Urothelium cell line (cell line): ENCODE results near the gene LSG1.
A peak's percentile ranks its signal among the peaks of the same experiment; 100 is the strongest.

Experiments
- DNase-seq: peaks from one replicate; pipeline ENCODE4 v3.0.0; 2011; ENCODE audit warnings: low spot score, mixed read lengths
- FAIRE-seq: peaks from 2 replicates; lab custom pipeline; 2011; peaks lifted over from hg19 to GRCh38; lab: Jason Lieb, UNC

LSG1 gene

DNA sequence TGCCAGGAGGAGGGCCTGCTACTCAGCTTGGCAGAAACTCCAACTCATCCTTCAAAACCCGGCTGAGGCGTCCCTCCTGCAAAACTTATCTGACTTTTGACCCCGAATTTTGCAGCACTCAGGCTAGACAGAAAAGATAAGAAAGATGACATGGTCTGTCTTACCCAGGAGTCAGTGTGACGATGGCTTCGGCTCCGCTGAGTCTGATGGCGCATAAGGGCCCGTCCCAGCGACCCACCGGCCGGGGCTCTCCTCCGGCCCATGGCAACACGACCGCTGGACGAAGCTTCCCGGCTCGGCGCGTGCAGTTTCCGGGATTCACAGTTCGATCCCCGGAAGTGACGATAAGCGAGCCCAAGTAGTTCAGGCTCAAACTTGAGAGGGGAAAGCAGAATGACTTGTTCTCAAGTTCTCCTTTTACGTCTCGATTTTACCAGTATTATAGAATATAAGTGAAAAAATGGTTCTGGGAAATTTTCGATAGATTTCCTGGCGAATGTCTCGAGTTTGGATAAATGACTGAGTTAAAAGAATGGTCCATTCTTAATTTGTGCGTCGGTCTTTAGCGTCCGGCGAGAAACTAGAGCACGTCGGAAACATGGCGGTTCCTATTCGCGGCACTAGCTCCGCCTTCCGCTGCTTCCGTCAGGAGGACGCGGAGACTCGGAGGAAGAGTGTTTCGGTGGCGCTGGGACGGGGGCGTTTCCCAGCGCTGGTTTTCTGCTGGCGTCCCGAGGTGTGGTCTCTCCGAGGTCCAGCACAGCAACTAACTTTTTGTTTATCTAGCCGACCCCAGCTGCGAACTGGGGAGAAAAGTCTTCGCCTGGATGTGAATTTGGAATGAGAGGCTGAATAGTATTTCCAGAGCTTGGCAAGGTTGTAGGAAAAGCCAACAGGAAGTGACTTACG is at the start of gene LSG1:
LSG1 (minus strand) TSS at position 292 of the 909 bp plus-strand sequence; CDS start at position 263, 29 bp downstream.
- DNase-seq (peak; percentile 92), FAIRE-seq (peak; percentile 56)

DNA sequence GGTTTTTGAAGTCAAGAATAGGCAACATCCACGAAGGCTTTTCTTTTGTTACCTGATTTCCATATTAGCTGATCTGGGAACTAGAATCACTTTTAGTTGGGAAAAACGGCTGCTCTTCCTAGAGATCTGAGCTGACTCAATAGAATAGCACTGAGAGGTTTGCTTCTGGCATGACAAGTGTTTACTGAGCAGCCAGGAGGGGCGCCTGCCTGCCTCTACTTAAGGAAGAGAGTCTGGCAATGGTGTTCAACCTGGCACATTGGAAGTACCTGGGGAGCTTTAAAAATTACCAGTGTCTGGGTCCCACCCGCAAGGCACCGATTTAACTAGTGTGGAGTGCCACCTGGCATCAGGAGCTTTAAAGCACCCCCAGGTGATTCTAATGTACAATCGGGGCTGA is 48.1 kb upstream of the LSG1 start:
- DNase-seq (no peak), FAIRE-seq (no peak)

DNA sequence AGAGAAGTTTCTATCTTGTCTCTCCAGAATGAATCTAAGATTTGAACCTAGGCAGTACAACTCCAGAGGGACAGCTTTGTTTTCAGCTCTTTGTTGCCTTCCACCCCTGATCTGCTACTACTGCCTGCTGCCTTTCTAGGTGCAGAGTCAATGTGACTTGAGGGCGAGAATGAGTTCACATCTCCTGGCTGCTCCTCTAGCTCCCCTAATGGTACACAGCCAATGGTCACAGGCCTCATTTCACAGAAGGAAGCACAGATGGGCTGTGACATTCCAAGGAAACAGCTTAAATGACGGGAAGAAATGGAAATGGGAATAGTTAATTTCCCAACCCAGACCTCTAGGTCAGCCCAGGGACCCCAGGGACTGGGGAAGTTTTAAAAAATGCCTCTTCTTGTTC is 46.1 kb upstream of the LSG1 start:
- FAIRE-seq: no peak
- DNase-seq: no peak

DNA sequence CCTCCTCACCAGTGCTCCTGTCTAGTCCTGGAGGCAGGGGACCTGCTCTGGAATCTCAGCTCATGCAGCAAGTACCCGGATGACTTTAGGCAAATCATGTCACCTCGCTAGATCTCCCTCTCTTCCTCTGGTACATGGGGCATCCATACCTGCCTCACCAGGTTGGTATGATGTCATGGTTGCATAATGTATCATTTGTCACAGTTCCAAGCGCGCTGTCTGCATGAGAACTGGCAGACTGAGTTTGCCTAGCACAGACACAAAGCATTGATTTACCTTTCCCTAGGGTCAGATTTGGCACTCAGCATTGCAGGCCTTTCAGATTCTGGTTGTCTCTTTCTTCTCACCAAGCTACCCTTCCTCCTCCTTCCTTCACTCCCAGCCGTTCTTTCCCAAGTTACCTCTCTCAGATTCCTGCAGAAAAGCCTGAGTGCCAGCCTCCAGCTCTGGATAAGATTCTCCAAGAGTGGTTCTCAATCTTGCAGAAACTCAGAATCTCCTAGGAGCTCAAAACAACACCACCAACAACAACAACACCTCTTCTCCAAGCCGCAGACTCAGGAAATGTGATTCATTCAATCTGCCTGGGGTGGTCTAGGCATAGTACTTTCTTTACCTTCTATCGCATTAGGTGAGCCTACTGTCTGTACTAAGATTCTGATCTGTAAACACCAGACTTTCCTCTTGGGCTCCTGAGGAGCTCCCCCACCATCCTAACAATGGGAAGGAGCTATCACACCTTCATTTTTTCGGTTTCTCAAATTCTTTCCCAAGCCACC is 43.2 kb upstream of the LSG1 start:
- no peak for DNase-seq

DNA sequence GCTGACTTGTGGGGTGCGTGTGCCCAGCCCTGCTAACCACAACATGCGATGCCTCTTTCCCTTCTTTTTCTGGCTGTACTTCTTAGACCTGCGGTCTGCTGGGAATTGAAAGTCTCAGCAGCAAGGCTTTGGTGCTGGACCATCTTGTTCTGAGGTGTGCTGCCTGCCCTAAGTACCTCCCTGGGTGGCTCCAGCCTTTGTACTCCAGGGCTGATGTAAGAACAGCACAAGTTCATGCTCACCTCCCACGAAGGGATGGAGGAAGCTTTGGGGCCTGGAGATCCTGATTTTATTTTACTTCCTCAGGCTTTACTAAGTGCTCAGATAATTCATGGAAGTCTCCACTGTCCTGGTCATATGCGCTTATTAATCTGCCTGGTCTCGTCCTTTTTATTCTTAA is 42.6 kb upstream of the LSG1 start:
- DNase-seq (no peak), FAIRE-seq (no peak)

More for the DNA sequence above, 43.2 kb upstream of the LSG1 start:
- FAIRE-seq: no peak

DNA sequence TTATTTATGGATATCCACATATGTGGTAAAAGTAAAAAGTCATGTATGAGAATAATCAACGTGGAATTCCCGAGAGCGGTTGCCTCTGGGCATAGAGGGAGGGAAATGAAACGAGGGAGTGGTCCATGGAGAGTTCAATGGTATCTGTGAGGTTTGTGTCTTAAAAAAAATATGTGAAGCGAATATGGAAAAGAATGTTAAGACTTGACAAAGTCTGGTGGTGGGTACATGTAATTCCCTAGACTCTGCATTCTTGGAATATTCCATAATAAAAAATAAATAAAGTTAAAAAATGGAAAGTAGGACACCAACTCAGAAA is 42.1 kb upstream of the LSG1 start:
- DNase-seq (no peak), FAIRE-seq (no peak)

DNA sequence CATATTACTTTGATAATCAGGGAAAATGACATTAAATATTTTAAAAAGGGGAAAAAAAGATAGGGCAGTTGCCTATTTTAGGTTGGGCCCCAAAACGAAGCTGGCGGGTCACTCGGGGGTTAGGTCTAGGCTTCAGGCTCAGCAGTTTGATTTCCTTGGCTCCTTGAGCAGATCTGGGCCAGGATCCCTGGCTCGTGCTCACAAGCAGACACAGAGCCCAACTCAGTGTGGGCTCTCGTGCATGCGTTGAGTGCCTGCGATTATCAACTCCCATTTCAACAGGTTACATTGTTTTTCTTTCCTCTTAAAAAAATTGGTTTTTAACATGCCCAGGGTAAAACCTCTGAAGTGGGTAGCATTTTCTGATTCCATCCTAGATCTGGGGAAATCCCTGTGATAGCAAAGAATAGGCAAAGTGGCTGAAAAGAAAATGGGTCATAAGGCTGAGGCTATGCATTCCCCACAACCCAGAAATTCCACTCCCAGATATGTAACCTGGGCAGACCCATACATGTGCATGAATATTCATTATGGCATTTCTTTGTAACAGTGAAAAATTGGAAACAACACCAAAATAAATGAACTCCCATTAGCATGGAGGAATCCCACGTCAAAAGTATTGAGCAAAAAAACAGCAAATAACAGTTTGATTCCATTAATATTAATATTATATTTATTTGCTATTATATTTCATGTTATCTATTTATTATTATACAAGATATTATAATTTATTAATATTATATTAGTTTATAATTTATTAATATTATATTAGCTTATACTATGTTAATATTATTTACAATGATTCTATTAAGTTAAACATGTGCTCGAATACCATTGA is 41.5 kb upstream of the LSG1 start:
- DNase-seq (no peak), FAIRE-seq (no peak)

DNA sequence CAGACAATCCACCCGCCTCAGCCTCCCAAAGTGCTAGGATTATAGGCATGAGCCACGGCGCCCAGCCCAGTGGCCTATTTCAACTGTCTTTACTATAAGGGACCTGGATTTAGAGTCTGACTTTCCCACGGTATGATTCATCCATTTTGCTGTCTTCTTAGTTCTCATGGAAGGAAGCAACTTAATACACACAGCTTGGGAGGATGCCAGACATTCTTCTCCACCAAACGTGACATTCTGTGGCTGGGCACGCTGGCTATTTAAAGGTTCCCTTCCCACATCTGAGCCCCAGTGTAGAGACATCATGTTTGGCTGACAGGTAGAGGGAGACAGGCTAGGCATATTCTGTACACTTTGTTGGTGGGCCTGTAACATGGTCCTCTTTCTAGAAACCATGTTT is 39.9 kb upstream of the LSG1 start:
- DNase-seq (peak; percentile 80), FAIRE-seq (peak; percentile 82)

DNA sequence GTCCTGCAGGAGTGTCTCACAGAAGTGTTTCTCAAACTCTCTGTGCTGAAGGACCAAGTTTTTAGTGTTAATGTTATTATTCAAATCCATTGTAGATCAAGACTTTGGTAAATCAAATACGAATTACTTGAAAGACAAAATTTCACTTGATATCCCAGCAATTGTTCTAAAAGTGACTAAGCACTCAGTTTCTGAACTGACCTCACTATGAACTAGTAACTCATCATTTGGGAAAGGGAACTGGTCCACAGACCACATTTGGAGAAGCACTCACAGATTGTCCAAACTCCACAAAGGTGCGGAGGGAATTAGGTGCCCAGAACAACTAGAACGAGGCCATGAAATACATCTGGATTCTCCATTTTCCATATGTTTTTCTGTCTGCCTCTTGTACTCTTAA is 39.3 kb upstream of the LSG1 start:
- DNase-seq: no peak
- FAIRE-seq: no peak

DNA sequence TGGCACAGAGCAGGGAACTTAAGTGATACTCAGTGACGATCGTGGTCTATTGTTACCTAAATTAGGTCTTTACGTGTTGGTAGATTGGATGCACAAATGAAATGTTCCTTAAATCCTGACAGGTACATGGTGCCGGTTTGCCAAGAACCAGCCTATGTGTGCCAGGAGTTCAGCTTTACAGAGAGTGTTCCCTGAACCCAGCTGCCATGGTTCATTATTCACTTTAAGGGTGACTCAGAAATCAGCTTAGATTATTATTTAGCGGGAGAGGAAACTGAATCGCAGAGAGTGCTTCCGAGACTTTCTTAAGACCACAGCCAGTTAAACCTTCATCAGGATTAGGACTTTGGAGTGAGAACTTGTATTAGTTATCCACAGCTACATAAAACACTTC is 35.2 kb upstream of the LSG1 start:
- DNase-seq (no peak), FAIRE-seq (no peak)

DNA sequence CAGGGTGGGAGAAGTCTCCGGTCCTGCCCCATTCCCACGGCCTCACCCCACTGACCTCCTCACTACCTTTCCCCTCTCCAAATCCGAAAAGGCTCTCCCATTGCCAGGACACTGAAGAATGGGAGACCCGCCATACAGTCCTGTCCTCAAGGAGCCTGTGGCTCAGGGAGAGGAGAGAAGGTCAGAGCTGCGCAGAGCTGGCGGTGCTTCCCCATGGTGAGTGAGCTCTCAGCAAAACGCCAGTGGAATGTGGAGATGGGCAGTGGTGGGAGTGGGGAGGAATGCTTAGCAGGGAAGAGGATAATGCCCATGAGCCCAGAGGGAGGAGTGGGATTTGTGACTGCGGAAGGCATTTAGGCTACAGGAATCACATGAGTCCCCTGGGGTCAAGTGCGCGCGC is 33.8 kb upstream of the LSG1 start:
- no peak for FAIRE-seq
- no peak for DNase-seq

DNA sequence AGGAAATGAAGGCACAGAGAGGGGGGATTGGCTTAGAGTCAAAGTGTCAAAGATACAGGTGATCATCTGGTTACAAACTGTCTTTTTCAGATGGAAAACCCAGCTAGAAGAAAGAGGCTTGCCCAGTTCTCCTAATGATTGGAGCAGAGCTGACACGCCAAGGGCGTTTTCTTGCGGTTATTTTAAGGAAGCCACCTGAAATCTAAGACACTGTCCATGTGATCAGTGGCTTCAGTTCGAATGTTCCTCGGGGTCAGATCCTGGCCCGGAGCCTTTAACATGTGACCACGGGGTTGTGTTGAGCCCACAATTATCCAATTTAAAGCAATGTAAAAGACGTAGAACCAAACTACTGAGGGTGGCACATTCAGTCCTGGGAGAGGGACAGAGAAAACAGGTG is 33.2 kb upstream of the LSG1 start:
- no peak for FAIRE-seq
- no peak for DNase-seq

DNA sequence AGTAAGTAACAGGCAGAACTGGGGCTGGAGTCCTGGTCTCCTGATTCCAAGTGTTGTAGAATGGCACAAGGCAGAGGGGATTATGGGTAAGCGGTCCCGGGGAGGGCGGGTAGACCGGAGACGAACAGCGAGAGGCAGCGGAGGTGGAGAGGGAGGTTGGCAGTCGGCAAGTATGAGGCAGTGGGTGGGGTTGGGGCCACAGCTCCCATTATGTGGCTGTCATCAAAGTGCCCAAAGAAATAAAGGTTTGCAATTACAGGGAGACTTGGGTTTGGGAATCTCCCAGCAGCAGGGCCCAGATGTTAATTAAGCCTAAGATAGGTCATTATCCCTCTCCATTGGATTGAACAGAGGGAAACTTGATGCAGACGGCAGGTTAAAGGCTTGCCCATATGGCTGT is 30.6 kb upstream of the LSG1 start:
- no peak for FAIRE-seq
- no peak for DNase-seq

DNA sequence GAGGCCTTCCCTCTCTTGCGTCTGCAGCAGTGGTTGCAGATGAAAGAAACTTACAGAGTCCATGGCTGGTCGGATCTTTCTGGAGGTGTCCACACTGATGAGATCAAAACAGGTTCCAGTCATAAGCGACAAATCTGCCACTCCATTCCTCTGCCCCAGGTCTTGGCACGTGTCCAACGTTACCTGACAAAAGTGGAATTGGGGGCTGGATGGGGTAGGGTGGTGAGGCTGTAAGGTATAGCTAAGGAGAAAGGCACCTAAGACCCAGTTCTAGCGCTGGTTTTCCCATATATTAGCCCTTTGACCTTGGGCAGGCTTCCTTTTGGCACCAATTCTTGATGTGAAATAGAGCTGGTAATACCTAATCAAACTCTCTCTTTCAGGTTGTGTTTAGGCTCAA is 24.7 kb upstream of the LSG1 start:
- DNase-seq: no peak
- no peak for FAIRE-seq

DNA sequence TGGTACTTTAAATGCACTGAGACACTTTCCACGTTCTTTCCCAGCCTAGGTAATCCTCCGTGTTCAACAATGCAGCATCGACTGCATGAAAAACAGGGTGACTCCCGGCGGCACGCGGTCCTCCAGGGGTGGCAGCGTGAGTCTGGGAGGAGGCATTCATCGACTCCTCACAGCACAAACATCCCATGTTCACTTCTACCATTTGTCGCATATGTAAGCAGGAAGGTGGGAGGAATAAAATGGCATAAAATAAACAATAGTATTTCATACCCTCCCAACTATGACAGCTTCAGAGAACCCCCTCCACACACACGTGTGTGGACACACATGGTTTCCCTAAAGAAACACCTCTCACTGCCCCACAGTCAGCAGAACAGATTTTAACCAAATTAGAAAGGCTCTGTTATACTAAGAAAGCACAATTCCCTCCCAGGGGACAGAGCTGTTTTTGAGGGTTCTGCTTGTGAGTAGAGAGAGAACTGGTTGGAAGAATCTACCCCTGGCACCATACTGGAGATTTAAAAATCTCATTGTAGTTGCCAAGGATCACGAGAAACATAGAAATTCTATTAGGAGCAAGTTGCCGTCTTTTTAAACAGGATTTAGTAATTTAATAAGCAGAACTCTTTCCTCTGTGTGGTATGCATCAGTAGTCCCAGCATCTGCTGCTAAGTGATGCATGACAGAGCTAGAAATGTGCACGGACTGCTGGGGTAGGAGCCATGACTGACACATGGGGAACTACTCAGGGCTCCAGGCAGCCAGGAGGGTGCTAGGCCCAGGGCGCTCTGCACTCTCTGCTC is 19.7 kb upstream of the LSG1 start:
- no peak for DNase-seq
- FAIRE-seq: no peak

DNA sequence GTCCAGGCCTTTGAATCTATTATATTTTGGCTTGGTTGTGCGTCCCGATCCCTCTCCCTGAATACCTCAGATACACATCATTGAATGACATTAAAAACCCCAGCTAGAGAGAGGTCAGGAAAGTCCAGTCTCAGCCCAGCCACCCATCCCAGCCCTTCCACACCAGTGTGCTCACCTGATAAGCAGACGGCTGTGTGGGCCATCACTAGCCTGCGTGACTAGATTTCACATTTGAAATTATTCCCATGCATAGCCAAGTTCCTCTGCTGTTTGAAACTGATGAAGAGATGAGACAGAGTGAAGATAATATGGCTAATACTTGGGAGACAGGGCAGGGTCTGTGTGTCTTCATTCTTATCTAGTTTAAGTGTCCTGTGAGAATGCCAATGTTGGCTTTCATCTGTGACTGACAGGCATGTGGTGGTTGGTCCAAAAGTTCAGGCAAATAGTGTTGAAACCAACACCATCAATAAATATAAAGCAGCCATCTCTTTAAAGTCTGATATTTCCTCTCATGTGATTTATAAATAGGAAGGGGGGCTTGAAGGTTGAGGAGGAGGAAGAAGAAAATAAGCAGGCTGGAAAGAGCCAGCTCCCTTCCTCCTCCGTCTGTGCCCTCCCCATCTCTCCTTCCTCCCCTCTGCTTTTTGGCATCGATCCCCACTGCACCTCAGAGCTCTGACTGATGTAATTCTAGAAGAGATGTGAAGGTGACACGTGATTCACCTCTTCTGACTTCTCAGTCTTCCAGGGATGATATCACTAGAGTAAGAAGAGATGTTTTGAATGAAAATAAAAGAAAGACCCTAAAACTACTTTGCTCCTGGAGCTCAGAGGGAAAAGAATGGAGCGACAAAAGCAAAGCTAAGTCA is 18.7 kb upstream of the LSG1 start:
- FAIRE-seq (no peak), DNase-seq (peak; percentile 64)

DNA sequence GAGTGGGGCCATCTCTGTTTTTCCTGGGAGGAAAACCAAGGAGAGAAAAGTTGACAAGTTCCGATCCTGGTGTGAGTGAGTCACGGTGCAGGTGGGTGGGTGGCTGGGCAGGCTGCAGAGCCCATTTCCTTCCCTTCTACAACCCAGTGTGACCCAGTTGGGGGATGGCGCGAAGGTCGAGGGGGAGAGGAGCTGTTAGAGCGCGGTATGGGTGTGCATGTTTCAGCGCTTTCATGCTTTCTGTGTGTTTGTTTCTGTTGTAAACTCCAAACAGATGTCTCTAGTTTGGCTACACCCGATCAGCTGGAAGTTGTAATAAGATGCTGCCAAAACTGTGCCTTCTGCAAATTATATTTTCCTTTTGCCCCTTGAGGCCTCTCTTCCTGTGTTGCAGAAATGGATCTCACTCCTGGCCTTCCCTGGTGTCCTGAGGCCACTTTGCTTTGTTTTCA is 17.5 kb upstream of the LSG1 start:
- DNase-seq (peak; percentile 64), FAIRE-seq (no peak)

DNA sequence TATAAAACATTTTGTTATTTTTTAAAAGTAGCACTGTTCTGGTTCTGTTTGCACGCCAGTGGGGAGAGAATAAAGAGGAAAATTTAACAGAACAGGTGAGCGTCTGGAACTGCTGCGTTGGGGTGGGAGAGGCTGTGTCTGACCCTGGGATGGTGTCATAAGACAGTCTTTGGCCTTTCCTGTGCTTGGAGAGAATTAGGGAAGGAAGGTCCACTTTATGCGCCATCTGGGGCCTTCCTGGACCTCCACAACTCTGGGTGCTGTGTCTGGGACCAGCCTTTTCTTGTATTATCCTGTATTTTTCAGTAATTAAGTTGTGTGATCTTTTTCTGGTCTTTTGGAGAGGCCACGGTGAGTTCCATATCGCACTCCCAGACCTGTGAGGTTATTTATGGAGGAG is 17.0 kb upstream of the LSG1 start:
- FAIRE-seq (no peak), DNase-seq (no peak)

DNA sequence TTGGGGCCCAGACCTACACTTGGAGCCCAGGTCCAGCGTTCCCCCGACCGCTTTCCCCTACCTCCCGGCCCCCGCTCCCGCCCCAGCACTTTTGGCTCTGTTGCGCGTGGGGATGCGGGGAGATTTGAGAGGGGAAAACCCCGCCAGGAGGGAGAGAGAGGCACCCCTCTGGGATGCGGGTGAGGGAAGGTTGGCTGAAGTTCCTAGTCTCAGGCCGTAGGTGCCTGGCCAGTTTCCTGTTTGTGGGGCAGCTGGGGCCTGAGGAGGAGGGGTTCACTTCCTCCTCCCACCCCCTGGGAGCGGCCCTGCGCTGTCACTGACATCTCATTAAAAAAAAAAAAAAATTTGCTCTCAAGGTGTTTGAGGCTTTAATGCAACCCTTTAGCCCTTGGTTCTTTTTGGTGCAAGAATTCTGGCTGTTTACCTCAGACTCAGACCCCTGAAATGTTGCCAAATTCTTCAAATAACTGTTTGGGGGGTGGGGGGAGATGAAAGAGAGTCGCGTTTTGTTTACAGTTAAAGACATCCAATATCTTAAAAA is 16.3 kb upstream of the LSG1 start:
- peak; percentile 62 for DNase-seq

More for the DNA sequence above, 16.3 kb upstream of the LSG1 start:
- FAIRE-seq: no peak
